Sigmoid colon (tissue), 4 donors: ENCODE measurements around the gene MAST4.

Experiments
- POLR2A ChIP-seq, 2 donors: fragments of 450-650 bp; IDR thresholded peaks; one replicate each; pipeline ENCODE4 v1.6.1; 2016; ENCODE audit warnings: antibody characterized with exemption in 2 of 2, mild to moderate bottlenecking in 2 of 2, moderate library complexity in 2 of 2
- POLR2AphosphoS5 ChIP-seq, 4 donors: sonication (generic); formaldehyde crosslinking; IDR thresholded peaks; one replicate each; pipeline ENCODE4 v1.6.1; 2017; ENCODE audit warnings: antibody characterized with exemption in 4 of 4
- TF ChIP-seq, protein P1 (sequence below), 4 experiments: fragments of 450-650 bp in 3 of 4; fragments of 200-600 bp in 1 of 4; IDR thresholded peaks; one replicate each; pipeline ENCODE4 v1.5.1; 2016 to 2019; ENCODE audit warnings: antibody characterized with exemption in 4 of 4, mild to moderate bottlenecking in 3 of 4, moderate library complexity in 2 of 4

DNA sequence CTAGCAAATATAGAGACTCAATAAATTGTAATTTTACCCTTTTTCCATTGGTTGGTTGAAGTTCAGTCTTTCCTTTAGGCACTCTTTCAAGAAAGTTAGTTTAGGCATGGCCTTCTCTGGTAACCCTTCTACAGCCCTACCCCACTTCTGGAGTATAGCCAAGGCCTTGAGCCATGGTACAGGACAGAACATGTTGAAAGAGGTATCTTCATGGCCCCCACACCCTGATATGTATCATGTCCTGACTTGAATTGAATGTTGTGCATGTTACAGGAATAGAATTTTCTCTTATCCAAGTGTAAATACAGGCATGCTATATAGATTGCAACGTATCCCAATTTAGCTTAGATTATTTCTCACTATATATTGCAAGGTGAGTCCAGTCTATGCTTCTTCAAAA lies 424.8 kb downstream of the MAST4 start:
- TF ChIP-seq, protein P1, sequence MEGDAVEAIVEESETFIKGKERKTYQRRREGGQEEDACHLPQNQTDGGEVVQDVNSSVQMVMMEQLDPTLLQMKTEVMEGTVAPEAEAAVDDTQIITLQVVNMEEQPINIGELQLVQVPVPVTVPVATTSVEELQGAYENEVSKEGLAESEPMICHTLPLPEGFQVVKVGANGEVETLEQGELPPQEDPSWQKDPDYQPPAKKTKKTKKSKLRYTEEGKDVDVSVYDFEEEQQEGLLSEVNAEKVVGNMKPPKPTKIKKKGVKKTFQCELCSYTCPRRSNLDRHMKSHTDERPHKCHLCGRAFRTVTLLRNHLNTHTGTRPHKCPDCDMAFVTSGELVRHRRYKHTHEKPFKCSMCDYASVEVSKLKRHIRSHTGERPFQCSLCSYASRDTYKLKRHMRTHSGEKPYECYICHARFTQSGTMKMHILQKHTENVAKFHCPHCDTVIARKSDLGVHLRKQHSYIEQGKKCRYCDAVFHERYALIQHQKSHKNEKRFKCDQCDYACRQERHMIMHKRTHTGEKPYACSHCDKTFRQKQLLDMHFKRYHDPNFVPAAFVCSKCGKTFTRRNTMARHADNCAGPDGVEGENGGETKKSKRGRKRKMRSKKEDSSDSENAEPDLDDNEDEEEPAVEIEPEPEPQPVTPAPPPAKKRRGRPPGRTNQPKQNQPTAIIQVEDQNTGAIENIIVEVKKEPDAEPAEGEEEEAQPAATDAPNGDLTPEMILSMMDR (IDR thresholded peaks at IDR 0.05), result no peak
- TF ChIP-seq POLR2A (IDR thresholded peaks at IDR 0.05) (no peak), POLR2AphosphoS5 (IDR thresholded peaks at IDR 0.05) (no peak)
